ENCODE data around the gene BCL7A.

DNA sequence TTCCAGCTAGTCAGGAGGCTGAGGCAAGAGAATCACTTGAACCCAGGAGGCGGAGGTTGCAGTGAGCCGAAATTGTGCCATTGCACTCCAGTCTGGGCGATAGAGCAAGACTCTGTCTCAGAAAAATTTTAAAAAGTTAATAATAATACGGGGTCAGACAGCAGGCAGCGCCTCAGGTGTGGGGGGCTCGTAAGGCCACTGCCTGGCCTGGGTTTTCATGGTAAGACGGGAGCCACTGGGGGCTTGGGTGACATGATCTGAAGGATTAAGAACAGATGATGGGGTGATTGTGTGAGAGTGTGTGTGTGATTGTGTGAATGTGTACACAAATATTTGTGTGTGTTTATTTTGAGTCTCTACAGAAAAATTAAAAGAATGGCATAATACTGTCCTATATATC, 23.6 kb downstream of the BCL7A start:
- TF ChIP-seq POLR2AphosphoS5 (IDR thresholded peaks at IDR 0.05; ENCODE audit: low read depth, low read length) = no peak
- TF ChIP-seq, protein P1, sequence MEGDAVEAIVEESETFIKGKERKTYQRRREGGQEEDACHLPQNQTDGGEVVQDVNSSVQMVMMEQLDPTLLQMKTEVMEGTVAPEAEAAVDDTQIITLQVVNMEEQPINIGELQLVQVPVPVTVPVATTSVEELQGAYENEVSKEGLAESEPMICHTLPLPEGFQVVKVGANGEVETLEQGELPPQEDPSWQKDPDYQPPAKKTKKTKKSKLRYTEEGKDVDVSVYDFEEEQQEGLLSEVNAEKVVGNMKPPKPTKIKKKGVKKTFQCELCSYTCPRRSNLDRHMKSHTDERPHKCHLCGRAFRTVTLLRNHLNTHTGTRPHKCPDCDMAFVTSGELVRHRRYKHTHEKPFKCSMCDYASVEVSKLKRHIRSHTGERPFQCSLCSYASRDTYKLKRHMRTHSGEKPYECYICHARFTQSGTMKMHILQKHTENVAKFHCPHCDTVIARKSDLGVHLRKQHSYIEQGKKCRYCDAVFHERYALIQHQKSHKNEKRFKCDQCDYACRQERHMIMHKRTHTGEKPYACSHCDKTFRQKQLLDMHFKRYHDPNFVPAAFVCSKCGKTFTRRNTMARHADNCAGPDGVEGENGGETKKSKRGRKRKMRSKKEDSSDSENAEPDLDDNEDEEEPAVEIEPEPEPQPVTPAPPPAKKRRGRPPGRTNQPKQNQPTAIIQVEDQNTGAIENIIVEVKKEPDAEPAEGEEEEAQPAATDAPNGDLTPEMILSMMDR (IDR thresholded peaks at IDR 0.05) = no peak
- TF ChIP-seq, protein P2, sequence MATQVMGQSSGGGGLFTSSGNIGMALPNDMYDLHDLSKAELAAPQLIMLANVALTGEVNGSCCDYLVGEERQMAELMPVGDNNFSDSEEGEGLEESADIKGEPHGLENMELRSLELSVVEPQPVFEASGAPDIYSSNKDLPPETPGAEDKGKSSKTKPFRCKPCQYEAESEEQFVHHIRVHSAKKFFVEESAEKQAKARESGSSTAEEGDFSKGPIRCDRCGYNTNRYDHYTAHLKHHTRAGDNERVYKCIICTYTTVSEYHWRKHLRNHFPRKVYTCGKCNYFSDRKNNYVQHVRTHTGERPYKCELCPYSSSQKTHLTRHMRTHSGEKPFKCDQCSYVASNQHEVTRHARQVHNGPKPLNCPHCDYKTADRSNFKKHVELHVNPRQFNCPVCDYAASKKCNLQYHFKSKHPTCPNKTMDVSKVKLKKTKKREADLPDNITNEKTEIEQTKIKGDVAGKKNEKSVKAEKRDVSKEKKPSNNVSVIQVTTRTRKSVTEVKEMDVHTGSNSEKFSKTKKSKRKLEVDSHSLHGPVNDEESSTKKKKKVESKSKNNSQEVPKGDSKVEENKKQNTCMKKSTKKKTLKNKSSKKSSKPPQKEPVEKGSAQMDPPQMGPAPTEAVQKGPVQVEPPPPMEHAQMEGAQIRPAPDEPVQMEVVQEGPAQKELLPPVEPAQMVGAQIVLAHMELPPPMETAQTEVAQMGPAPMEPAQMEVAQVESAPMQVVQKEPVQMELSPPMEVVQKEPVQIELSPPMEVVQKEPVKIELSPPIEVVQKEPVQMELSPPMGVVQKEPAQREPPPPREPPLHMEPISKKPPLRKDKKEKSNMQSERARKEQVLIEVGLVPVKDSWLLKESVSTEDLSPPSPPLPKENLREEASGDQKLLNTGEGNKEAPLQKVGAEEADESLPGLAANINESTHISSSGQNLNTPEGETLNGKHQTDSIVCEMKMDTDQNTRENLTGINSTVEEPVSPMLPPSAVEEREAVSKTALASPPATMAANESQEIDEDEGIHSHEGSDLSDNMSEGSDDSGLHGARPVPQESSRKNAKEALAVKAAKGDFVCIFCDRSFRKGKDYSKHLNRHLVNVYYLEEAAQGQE (IDR thresholded peaks at IDR 0.05; ENCODE audit: insufficient read depth in 1 of 2, low read depth in 2 of 2, low read length in 1 of 2) = no peak
- no peak for TF ChIP-seq SIN3A (IDR thresholded peaks at IDR 0.05; ENCODE audit: borderline replicate concordance, insufficient read depth, low read depth, low read length)

All from Panc1 (cell line).